ENCODE results near the gene KCNMA1.

Gene KCNMA1

DNA sequence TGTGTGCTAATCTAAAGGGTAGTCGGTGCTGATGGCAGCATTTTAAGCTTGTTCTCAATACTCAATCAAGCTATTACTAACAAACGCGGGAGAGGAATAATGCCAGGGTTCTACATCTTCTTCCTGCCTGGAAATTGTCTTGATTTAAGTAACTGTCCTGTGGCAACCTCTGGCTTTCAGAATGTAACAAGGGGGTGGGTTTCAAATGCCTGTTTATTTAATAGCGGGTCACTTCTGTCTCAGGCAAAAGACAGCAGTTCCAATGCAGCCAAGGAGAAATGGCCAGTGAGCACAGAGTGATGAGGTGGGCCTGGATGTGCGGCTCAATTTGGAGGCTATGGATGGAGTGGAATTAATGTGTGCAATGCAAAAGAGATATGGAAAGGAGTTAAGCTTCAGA lies 692.4 kb downstream of the KCNMA1 start:
- no peak overlapping the region for H3K4me2 ChIP-seq (ENCODE audit: low read length, poor library complexity, severe bottlenecking)
- no peak overlapping the region for H3K14ac ChIP-seq (ENCODE audit: low read length in 2 of 2)
- peaks cover 3 to 17% of the 10 kb centered on the region in 2 experiments for H3K36me3 ChIP-seq (ENCODE audit: control insufficient read depth in 1 of 2, insufficient read depth in 2 of 2, low read depth in 1 of 2, low read length in 2 of 2)
- H2BK12ac ChIP-seq (ENCODE audit: low read length in 2 of 2), result no peak overlapping the region
- no peak overlapping the region for H3K27ac ChIP-seq (ENCODE audit: low read length, poor library complexity, severe bottlenecking)
- H3K4me3 ChIP-seq (ENCODE audit: insufficient read depth in 1 of 2, low read depth in 1 of 2, low read length in 2 of 2), result no peak overlapping the region
- WGBS, result 97% methylated on average over 5 of the region's 5 CpGs
- no peaks in the 10 kb centered on the region for H3K9me3 ChIP-seq (ENCODE audit: control insufficient read depth, low read length)
- H3K79me1 ChIP-seq (replicated peaks; ENCODE audit: low read length, poor library complexity, severe bottlenecking), result no peaks in the 10 kb centered on the region
- H2BK120ac ChIP-seq (ENCODE audit: low read depth, low read length), result no peak overlapping the region
- no peaks in the 10 kb centered on the region for H3K4me1 ChIP-seq (ENCODE audit: control insufficient read depth, insufficient read depth, low read depth, low read length)
- H2BK15ac ChIP-seq (ENCODE audit: low read depth, poor library complexity, severe bottlenecking), result no peak overlapping the region
- H3K18ac ChIP-seq (ENCODE audit: low read depth in 1 of 2, low read length in 2 of 2), result no peak overlapping the region
- H2AK5ac ChIP-seq (ENCODE audit: low read length, severe bottlenecking), result no peak overlapping the region
- H3K4ac ChIP-seq (ENCODE audit: low read depth in 1 of 2, low read length in 2 of 2), result no peak overlapping the region
- H4K91ac ChIP-seq (ENCODE audit: low read length), result no peak overlapping the region
- no peak overlapping the region for H3K23ac ChIP-seq (ENCODE audit: low read length in 2 of 2)
- no peak overlapping the region for H2BK5ac ChIP-seq (ENCODE audit: low read depth, low read length, poor library complexity, severe bottlenecking)
- H4K8ac ChIP-seq (ENCODE audit: low read length), result no peak overlapping the region
- H3K9ac ChIP-seq (ENCODE audit: low read length), result no peak overlapping the region
- H2AFZ ChIP-seq (ENCODE audit: low read depth, low read length), result no peak overlapping the region
- no peak for DNase-seq
- H3K27me3 ChIP-seq (ENCODE audit: control insufficient read depth in 1 of 2, insufficient read depth in 1 of 2, low read length in 2 of 2), result no peaks in the 10 kb centered on the region

DNA sequence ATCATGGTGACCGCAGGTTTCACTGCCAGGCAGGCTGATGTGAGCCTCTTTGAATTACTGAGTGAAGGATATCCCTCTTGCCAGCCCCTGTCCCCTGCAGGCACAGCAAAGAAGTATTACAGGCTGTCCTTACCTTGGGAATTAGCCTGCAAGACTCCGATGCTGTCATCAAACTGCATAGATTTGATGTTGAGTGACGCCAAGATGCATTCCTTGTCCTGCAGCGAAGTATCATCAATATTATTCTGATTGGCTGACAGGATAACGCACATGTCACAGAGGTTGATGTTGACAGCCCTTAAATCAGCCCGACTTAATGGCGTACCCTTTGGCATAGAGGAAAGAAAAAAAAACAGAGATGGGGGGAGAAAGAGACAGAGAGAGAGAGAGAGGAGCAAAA lies 693.0 kb downstream of the KCNMA1 start:
- Histone ChIP-seq H3K4me1 (ENCODE audit: control insufficient read depth, insufficient read depth, low read depth, low read length) (no peaks in the 10 kb centered on the region), H3K23ac (ENCODE audit: low read length in 2 of 2) (peak overlapping the region in 1 of 2 experiments; percentile 37), H3K18ac (ENCODE audit: low read depth in 1 of 2, low read length in 2 of 2) (no peak overlapping the region), H3K14ac (ENCODE audit: low read length in 2 of 2) (peak overlapping the region in 1 of 2 experiments; percentile 32), H3K4me2 (ENCODE audit: low read length, poor library complexity, severe bottlenecking) (no peak overlapping the region), H2BK12ac (ENCODE audit: low read length in 2 of 2) (no peak overlapping the region), H3K27ac (ENCODE audit: low read length, poor library complexity, severe bottlenecking) (no peak overlapping the region), H2BK5ac (ENCODE audit: low read depth, low read length, poor library complexity, severe bottlenecking) (no peak overlapping the region), H2AFZ (ENCODE audit: low read depth, low read length) (no peak overlapping the region), H2BK120ac (ENCODE audit: low read depth, low read length) (no peak overlapping the region), H2BK15ac (ENCODE audit: low read depth, poor library complexity, severe bottlenecking) (no peak overlapping the region), H3K36me3 (ENCODE audit: control insufficient read depth in 1 of 2, insufficient read depth in 2 of 2, low read depth in 1 of 2, low read length in 2 of 2) (peaks cover 3 to 20% of the 10 kb centered on the region in 2 experiments), H3K79me1 (replicated peaks; ENCODE audit: low read length, poor library complexity, severe bottlenecking) (no peaks in the 10 kb centered on the region), H3K27me3 (ENCODE audit: control insufficient read depth in 1 of 2, insufficient read depth in 1 of 2, low read length in 2 of 2) (no peaks in the 10 kb centered on the region), H2AK5ac (ENCODE audit: low read length, severe bottlenecking) (no peak overlapping the region), H3K9ac (ENCODE audit: low read length) (no peak overlapping the region), H3K4ac (ENCODE audit: low read depth in 1 of 2, low read length in 2 of 2) (no peak overlapping the region), H3K4me3 (ENCODE audit: insufficient read depth in 1 of 2, low read depth in 1 of 2, low read length in 2 of 2) (no peak overlapping the region), H4K91ac (ENCODE audit: low read length) (no peak overlapping the region), H3K9me3 (ENCODE audit: control insufficient read depth, low read length) (no peaks in the 10 kb centered on the region), H4K8ac (ENCODE audit: low read length) (no peak overlapping the region)
- WGBS, result 97% methylated on average over 7 of the region's 7 CpGs
- no peak for DNase-seq

DNA sequence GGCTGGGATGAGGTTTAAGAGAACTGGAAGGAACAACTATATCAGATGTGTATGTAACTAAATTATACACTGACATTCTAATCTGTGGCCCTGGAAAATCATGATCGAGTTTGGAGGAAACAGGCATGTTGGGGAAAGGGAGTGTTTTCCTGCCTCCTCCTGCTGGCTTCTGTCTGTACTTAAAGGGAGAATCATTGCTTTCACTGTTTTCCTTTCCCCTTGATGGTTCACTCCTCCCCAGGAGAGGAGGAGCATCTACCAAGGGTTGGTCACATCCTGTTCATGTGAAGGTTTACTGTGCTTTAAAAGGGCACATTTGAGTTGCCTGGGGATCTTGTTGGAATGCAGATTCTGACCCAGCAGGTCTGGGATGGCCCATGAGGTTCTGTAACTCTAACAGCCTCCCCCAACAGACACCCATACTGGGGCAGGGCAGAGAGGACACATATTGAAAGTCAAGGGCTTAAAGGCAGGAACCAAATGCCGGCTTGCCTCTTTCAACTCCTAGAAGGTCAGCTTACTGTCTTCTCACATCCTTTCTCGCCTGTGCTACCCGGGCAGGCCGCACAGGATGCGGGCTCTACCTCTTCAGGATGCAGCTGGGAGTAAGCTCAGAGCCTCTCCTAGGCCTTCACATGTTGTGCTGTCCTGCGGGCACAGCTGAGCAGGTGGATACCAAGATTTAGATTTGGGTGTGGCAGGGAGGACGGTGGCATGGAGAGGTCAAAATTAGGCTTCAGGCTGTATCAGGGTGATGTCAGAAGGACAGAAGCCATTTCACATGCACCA lies 694.8 kb downstream of the KCNMA1 start:
- Histone ChIP-seq H2BK15ac (ENCODE audit: low read depth, poor library complexity, severe bottlenecking) (no peak overlapping the region), H4K91ac (ENCODE audit: low read length) (no peak overlapping the region), H3K27ac (ENCODE audit: low read length, poor library complexity, severe bottlenecking) (no peak overlapping the region), H3K4me3 (ENCODE audit: insufficient read depth in 1 of 2, low read depth in 1 of 2, low read length in 2 of 2) (no peak overlapping the region), H3K4me2 (ENCODE audit: low read length, poor library complexity, severe bottlenecking) (no peak overlapping the region), H3K9me3 (ENCODE audit: control insufficient read depth, low read length) (no peaks in the 10 kb centered on the region), H3K4ac (ENCODE audit: low read depth in 1 of 2, low read length in 2 of 2) (no peak overlapping the region), H3K4me1 (ENCODE audit: control insufficient read depth, insufficient read depth, low read depth, low read length) (no peaks in the 10 kb centered on the region), H3K9ac (ENCODE audit: low read length) (no peak overlapping the region), H4K8ac (ENCODE audit: low read length) (no peak overlapping the region), H2AFZ (ENCODE audit: low read depth, low read length) (no peak overlapping the region), H3K14ac (ENCODE audit: low read length in 2 of 2) (no peak overlapping the region), H2AK5ac (ENCODE audit: low read length, severe bottlenecking) (no peak overlapping the region), H3K23ac (ENCODE audit: low read length in 2 of 2) (no peak overlapping the region), H3K27me3 (ENCODE audit: control insufficient read depth in 1 of 2, insufficient read depth in 1 of 2, low read length in 2 of 2) (no peaks in the 10 kb centered on the region), H3K18ac (ENCODE audit: low read depth in 1 of 2, low read length in 2 of 2) (no peak overlapping the region), H2BK5ac (ENCODE audit: low read depth, low read length, poor library complexity, severe bottlenecking) (no peak overlapping the region), H3K36me3 (ENCODE audit: control insufficient read depth in 1 of 2, insufficient read depth in 2 of 2, low read depth in 1 of 2, low read length in 2 of 2) (peaks cover 3 to 14% of the 10 kb centered on the region in 2 experiments), H2BK120ac (ENCODE audit: low read depth, low read length) (no peak overlapping the region), H2BK12ac (ENCODE audit: low read length in 2 of 2) (no peak overlapping the region), H3K79me1 (replicated peaks; ENCODE audit: low read length, poor library complexity, severe bottlenecking) (no peaks in the 10 kb centered on the region)
- peak; percentile 2 for DNase-seq
- WGBS, result 80% methylated on average over 8 of the region's 8 CpGs

DNA sequence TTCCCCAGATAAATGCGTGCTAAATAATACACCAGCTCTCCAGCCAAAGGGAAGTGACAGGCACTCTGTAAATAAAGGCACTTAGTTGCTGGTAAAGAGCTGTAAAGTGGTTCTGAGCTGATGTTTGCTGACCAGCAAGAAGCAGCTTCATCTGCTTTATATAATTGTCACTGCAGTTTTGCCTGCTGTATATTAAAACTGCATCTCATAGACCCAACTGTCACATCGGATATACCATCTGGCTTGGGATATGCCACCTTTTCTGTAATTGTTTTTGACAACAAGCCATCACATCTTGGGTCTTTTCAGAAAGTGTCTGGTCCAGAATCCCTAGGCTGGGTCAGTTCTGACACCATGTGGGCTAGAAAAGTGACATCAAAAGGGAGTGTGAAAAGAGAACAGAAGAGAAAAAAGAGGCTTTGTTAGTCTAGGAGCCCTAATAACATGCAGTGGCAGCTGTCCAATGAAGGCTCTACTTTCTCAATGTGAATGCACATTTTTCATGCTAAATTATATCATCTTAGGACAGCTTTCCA lies 697.6 kb downstream of the KCNMA1 start:
- Histone ChIP-seq H3K36me3 (ENCODE audit: control insufficient read depth in 1 of 2, insufficient read depth in 2 of 2, low read depth in 1 of 2, low read length in 2 of 2) (peaks cover 3 to 14% of the 10 kb centered on the region in 2 experiments), H3K14ac (ENCODE audit: low read length in 2 of 2) (no peak overlapping the region), H3K4me1 (ENCODE audit: control insufficient read depth, insufficient read depth, low read depth, low read length) (no peaks in the 10 kb centered on the region), H4K91ac (ENCODE audit: low read length) (no peak overlapping the region), H3K79me1 (replicated peaks; ENCODE audit: low read length, poor library complexity, severe bottlenecking) (no peaks in the 10 kb centered on the region), H3K9ac (ENCODE audit: low read length) (no peak overlapping the region), H3K4me2 (ENCODE audit: low read length, poor library complexity, severe bottlenecking) (no peak overlapping the region), H3K23ac (ENCODE audit: low read length in 2 of 2) (no peak overlapping the region), H2AK5ac (ENCODE audit: low read length, severe bottlenecking) (no peak overlapping the region), H2BK12ac (ENCODE audit: low read length in 2 of 2) (no peak overlapping the region), H3K4ac (ENCODE audit: low read depth in 1 of 2, low read length in 2 of 2) (no peak overlapping the region), H3K27me3 (ENCODE audit: control insufficient read depth in 1 of 2, insufficient read depth in 1 of 2, low read length in 2 of 2) (no peaks in the 10 kb centered on the region), H2BK5ac (ENCODE audit: low read depth, low read length, poor library complexity, severe bottlenecking) (no peak overlapping the region), H3K4me3 (ENCODE audit: insufficient read depth in 1 of 2, low read depth in 1 of 2, low read length in 2 of 2) (no peak overlapping the region), H4K8ac (ENCODE audit: low read length) (no peak overlapping the region), H3K18ac (ENCODE audit: low read depth in 1 of 2, low read length in 2 of 2) (no peak overlapping the region), H2AFZ (ENCODE audit: low read depth, low read length) (no peak overlapping the region), H2BK15ac (ENCODE audit: low read depth, poor library complexity, severe bottlenecking) (no peak overlapping the region), H2BK120ac (ENCODE audit: low read depth, low read length) (no peak overlapping the region), H3K9me3 (ENCODE audit: control insufficient read depth, low read length) (no peaks in the 10 kb centered on the region), H3K27ac (ENCODE audit: low read length, poor library complexity, severe bottlenecking) (no peak overlapping the region)
- no peak for DNase-seq
- WGBS, result no CpG with 5 or more reads among the region's 2 CpGs

Measured in mesenchymal stem cell (in vitro differentiated cells and primary cell).